ENCODE data around the gene CACNA1G.
A peak's percentile ranks its signal among the peaks of the same experiment; 100 is the strongest.

CACNA1G gene

GRCh38 chr17:50590946-50591737 lies 30.6 kb downstream of the CACNA1G start:
- DNase-seq: no peak

DNA sequence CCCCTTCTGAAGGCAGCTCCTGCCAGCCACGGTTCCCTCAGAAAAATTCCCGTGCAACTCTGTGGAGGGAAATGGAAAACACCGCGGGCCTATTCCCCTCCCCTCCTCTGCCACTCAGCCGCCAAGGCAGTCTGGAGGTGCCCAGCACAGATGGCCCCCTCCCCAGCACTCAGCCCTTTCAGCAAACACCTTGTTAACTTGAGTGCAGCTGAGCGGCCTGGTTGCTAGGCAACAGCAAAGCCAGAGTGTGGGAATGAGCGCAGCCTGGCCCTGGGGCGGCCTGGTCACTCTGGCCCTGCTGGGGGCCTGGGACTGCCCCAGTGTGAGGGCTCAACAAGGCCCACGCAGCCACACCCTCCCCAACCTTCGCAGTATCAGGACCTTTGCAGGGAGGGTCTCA lies 32.8 kb downstream of the CACNA1G start:
- DNase-seq: no peak

DNA sequence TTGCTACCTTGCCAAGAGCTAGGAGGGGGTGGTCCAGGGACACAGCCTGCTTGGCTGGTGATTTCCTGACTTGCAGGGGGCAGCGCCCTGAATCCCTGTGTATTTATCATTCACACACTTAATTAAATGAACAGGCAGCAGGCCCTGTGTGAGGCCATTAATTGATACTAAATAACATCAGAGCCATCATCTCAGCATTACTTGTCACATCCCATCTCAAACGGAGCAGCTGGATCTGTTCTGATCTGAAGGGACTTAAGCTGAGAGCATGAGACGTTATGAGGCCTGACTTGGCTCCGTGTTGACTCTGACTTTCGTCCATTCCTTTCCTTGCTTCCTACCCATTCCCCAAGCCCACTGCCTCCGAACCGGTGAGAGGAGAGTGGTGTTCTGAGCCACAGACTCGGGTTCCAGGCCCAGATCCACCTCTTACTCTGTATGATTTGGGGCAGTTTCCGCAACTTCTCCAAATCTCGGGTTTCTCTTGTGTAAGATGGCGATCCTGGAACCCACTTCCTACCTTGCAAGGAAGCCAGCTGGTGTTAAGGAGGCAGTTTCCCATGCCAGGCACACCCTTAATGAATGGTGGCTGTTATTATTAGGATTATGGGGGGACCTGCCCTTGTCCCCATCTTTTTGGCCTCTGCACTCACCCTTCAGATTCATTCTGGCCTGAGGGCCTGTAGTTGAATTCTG lies 33.8 kb downstream of the CACNA1G start:
- DNase-seq: no peak

DNA sequence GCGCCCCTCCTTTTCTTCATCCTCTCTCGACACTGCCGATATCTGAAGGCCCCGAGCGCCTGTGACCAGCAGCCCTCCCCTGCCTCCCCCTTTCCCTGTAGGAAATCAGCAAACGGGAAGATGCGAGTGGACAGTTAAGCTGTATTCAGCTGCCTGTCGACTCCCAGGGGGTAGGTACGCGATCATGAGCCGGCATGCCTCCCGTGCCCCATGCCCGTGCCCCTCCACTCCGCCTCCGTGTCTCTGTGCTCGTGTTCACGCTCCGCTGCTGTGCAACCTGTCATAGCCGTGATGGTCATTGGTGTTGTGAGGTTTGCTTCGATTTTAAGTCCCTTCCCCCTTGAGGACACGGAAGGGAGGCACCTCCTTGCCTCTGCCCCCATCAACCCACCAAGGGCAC lies 34.4 kb downstream of the CACNA1G start:
- no peak for DNase-seq

- no peak for DNase-seq
Observed at GRCh38 chr17:50596191-50597037, 35.9 kb downstream of the CACNA1G start.

GRCh38 chr17:50598487-50598886 lies 38.0 kb downstream of the CACNA1G start:
- DNase-seq: no peak

- DNase-seq: no peak
Observed at GRCh38 chr17:50599606-50600005, 39.1 kb downstream of the CACNA1G start.

GRCh38 chr17:50601823-50602375 lies 41.4 kb downstream of the CACNA1G start:
- DNase-seq: no peak

GRCh38 chr17:50602836-50603235 lies 42.3 kb downstream of the CACNA1G start:
- DNase-seq: no peak

GRCh38 chr17:50603340-50603739 lies 42.8 kb downstream of the CACNA1G start:
- peak; percentile 6 for DNase-seq

DNA sequence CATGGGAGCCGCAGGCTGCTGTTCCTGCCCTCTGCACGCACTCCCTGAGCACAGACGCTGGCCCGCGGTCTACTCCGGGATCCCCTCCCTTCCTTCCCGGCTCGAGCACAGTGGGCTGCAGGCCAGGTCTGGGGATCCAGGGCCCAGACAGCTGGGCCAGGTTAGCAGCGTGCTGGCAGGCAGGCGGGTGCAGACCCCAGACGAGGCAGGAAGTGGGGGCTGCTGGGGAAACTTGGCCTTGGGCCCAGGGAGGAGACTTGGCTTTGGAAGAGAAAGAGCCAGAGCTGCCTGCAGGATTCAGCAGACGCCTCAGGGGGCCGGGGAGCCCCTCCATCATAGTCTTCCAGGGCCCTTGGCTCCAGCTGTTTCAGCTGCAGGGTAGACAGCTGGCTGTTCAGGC lies 44.0 kb downstream of the CACNA1G start:
- no peak for DNase-seq

GRCh38 chr17:50605429-50605828 lies 44.9 kb downstream of the CACNA1G start:
- DNase-seq: no peak

DNA sequence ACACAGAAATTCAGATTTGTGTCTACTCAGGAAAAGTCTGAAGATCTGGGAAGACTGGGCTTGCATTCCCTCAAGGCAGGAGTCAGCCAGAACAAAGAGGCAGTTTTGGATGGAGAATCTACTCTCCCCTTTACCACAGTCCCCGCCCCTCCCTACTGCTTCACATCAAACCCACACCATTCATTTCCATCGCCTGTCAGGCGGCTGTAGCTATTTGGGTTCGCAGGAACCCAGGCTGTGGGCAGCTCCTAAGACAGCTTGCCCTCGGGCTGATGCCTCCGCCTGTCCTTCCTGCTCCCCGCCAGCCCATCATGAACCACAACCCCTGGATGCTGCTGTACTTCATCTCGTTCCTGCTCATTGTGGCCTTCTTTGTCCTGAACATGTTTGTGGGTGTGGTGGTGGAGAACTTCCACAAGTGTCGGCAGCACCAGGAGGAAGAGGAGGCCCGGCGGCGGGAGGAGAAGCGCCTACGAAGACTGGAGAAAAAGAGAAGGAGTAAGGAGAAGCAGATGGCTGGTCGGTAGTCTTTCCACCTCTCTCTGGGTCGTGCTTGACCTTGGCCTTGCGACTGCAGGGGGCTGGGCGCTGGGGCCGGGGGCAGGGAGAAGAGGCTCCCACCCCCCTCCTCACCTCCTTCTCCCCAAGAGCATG lies 47.1 kb downstream of the CACNA1G start:
- DNase-seq: no peak

DNA sequence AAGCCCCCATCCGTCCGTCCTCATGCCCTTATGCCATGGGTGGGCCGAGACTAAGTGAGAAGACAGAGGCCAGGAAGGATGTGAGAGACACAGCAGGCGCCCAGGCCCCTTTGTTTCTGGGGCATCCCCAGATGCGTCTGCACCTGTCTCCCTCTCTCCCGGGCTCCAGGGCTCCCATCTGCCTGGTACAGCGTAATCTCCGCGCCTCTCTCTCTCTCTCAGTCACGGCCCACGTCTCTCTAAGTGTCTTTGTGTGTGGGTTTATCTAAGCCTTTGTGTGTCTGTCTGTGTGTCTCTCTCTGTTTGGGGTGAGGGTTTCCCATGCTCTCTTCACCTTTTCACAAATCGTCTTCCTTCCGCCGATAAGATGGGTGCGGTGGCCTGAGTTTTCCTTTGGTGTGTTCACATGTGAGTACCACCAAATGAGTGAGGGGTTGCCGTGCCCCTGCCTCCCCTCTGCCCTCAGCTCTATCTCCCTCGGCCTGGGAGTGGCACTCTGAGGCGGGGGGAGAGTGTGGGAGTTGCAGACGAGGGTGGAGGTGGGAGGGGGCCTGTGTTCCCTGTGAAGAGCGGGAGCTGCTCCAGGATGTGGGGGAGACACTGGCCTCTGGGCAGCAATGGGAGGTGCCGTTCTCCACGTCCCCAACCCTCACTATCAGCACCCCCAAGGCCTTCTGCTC lies 48.3 kb downstream of the CACNA1G start:
- no peak for DNase-seq

GRCh38 chr17:50609380-50610074 lies 49.0 kb downstream of the CACNA1G start:
- DNase-seq: no peak

DNA sequence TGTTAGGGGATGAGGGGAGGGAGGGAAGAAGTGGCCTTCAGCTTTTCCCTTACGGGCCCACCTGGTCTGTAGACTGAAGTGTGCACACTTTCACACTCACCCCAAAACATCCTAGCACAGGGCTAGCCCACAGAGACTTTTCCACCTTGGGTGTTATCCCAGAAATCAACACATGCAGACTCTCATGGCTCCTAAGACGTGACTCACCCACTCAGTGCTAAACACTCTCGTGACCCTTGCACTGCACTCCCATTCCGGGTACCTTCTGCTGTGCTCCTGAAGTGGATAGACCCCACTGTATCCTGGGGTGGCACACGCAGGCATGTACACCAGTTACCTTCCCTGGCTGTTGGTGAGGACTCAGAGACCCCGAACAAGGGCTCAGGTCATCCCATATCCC lies 51.1 kb downstream of the CACNA1G start:
- DNase-seq: no peak

DNA sequence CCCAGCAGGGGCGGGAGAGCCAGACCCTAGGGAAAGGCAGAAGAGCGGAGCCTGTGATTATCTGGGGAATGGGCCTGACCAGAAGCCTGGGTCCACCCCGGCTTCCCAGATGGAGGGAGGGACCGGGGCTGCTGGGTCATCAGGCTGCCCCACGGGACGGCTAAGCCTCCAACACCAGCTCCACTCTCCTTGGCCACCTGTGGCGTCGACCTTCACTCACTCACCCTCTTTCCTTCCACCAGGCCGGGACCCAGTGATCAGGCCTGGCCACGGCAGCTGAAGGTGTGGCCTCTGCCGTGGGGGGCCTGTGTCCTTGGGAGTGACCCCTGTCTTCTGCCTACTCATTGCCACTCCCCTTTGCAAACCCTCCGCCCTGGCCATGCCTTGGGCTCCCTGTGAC lies 51.8 kb downstream of the CACNA1G start:
- no peak for DNase-seq

DNA sequence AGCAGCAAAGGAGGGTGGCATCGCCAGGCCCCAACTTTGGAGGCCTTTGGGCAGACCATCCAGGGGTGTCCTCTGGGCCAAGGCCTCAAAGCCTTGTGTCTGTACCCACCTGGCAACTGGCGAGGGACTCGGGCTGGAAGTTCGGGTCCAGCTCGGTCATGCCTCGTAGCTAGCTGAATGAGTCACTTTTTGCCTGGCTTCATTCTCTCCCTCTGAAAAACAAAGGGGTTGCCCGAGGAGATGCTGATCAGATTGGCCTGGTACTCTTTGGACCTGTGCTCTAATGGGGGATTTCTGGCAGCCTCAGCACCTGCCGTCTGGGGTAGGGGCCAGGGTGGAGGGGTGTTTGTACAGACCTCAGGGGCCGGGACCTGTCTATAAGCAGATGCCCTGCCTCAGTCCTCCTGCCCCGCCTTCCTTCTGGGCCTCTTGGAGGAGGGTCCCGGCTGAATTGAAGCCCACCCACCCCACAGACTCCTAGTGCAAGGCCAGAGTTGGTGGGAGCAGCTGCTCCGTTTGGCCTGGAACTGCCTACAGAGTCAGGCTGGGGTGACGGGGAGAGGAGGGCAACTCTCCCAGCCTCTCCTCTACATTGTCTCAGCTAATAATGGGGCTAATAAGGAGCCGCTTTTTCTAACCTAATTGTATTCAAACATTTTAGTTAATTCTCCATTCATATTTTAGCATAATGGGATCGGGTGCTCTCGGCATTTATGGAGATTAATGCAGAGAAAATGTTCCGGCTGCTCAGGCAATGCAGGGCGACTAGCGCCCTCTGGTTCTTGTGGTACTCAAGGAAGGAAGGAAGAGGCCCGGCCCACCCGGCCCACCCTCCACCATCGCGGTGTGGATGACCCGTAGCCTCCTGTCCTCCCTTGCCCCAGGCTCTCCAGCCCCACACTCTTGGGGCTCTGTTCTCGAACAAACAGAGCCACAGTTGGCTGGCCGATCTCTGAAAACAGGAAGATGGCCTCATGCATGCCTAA lies 52.8 kb downstream of the CACNA1G start:
- DNase-seq: no peak

DNA sequence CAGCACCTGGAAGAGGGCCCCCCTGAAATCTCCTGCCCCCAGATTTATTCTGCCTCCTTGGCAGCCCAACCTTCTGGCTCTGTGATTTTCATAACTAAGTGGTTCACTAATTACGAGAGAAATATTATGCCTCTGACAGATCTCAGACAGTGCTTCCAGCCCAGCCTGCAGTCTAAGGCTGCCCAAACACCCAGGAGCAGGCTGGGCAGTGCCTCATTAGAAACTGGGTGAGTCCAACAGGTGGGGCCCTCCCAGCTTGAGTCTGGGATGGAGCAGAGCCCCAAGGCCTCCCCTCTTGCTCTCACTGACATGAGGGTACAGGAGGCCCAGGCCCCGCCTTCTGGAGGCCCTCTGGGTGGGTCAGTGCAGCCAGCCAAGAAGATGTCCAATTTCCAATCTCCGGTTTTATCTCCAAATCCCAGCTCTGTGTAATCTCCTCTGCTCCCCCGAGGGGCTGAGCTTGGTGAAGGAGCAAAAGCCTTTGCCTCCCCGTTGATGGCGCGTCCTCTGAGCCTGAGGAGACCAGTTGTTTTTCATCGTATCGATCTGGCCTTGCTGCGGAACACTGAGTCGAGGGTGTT lies 54.0 kb downstream of the CACNA1G start:
- DNase-seq: no peak

DNA sequence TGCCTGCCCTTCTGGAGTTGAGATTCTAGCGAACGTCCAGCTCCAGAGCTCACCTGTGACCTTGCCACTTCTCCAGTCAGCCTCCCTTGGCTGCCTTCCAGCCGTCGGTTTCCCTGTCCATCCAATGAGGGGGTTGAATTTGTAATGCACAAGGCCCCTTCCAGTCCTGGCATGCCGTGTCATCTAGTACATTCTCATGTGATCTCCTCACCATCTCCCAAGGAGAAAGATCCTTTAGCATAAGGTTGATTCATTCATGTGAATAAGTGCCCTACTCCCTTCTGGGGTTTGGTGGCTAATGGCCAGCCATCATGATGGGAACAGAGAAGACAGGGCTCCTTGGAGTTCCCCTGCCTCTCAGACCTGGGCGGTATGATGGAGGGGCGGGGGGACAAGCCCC lies 55.3 kb downstream of the CACNA1G start:
- DNase-seq: no peak

All from activated CD4-positive, alpha-beta T cell treated with anti-CD3 and anti-CD28 coated beads, Interleukin-10, Interleukin-2, amounts not matched to agents 100 ng/mL and 50 ng/mL, durations not matched to agents 16 hours and 8 hours (primary cell).